Activated CD4-positive, alpha-beta T cell treated with anti-CD3 and anti-CD28 coated beads, Interleukin-2, amount 10 ng/mL, durations not matched to agents 24 days and 14 days (primary cell): ENCODE results near the gene ADSS2. TPM values are rescaled to one million over a fixed set of nuclear protein-coding genes. Genes with fewer than 3 reads are reported as not detected.
A peak's percentile ranks its signal among the peaks of the same experiment; 100 is the strongest.

Source experiments
- DNase-seq: peaks from one replicate; pipeline ENCODE4 v3.0.0; 2022
- H3K27ac Mint-ChIP-seq: one replicate; pipeline ENCODE4 v1.8.0; 2022; ENCODE audit warnings: mild to moderate bottlenecking, mixed read lengths
- H3K27me3 Mint-ChIP-seq: one replicate; pipeline ENCODE4 v1.8.0; 2022; ENCODE audit warnings: mixed read lengths
- H3K36me3 Mint-ChIP-seq: one replicate; pipeline ENCODE4 v1.8.0; 2022; ENCODE audit warnings: low read depth, mild to moderate bottlenecking, mixed read lengths
- H3K4me1 Mint-ChIP-seq: one replicate; pipeline ENCODE4 v1.8.0; 2021; ENCODE audit warnings: mixed read lengths
- H3K4me3 Mint-ChIP-seq: one replicate; pipeline ENCODE4 v1.8.0; 2022; ENCODE audit warnings: mild to moderate bottlenecking, moderate library complexity, mixed read lengths
- H3K9me3 Mint-ChIP-seq: one replicate; pipeline ENCODE4 v1.8.0; 2021; ENCODE audit warnings: mixed read lengths
- intact Hi-C: fragments of 100-400 bp; cut with micrococcal nuclease; formaldehyde crosslinking; loops from one replicate; pipeline ENCODE4 v1.15.1; 2023
- total RNA-seq: library from RNA; stranded (reverse); gene quantifications from 2 replicates; pipeline ENCODE4 v1.2.3, GENCODE V29; 2022

ADSS2 gene
- total RNA-seq, 1 donor from 2014 or later: 74.6 TPM

- DNase-seq: peak; percentile 100
- Mint-ChIP-seq H3K27ac (peak overlapping the region; percentile 96), H3K27me3 (no peaks in the 10 kb centered on the region)
Observed at GRCh38 chr1:244451951-244452795, 464 bp upstream of the ADSS2 start.

GRCh38 chr1:244450597-244451538, 841 bp downstream of the ADSS2 start:
- peaks cover 36% of the 10 kb centered on the region for H3K4me1 Mint-ChIP-seq
- H3K27me3 Mint-ChIP-seq: no peaks in the 10 kb centered on the region

More at GRCh38 chr1:244451951-244452795, 464 bp upstream of the ADSS2 start:
- Mint-ChIP-seq H3K36me3 (peaks cover 30% of the 10 kb centered on the region), H3K9me3 (peaks cover 7% of the 10 kb centered on the region), H3K4me1 (peaks cover 29% of the 10 kb centered on the region), H3K4me3 (peak overlapping the region; percentile 92)
- intact Hi-C loops: loop anchor here (1.0 to 5.0 kb wide), 12 partner anchors 9 to 1197 kb away; partner anchors contain the start of genes AKT3, CATSPERE, CEP170 and COX20

GRCh38 chr1:244449936-244450508, 1.7 kb downstream of the ADSS2 start:
- Mint-ChIP-seq H3K9me3 (peaks cover 7% of the 10 kb centered on the region), H3K36me3 (peaks cover 42% of the 10 kb centered on the region), H3K4me1 (peaks cover 43% of the 10 kb centered on the region), H3K4me3 (peak overlapping the region; percentile 92), H3K27ac (peak overlapping the region; percentile 96), H3K27me3 (no peaks in the 10 kb centered on the region)
- intact Hi-C loops: loop anchor here (1.0 to 5.0 kb wide), 5 partner anchors 15 to 415 kb away; partner anchors contain the start of gene HNRNPU
- DNase-seq: no peak

More at GRCh38 chr1:244450597-244451538, 841 bp downstream of the ADSS2 start:
- peak overlapping the region; percentile 96 for H3K27ac Mint-ChIP-seq
- H3K9me3 Mint-ChIP-seq: peaks cover 7% of the 10 kb centered on the region
- peak; percentile 91 for DNase-seq
- H3K36me3 Mint-ChIP-seq: peaks cover 35% of the 10 kb centered on the region
- H3K4me3 Mint-ChIP-seq: peak overlapping the region; percentile 92
- intact Hi-C loops: loop anchor here (1.0 to 5.0 kb wide), 5 partner anchors 16 to 414 kb away; partner anchors contain the start of gene HNRNPU

GRCh38 chr1:244448279-244449036, 3.3 kb downstream of the ADSS2 start:
- intact Hi-C loops: no loop called here
- no peak overlapping the region for H3K4me3 Mint-ChIP-seq
- no peaks in the 10 kb centered on the region for H3K27me3 Mint-ChIP-seq
- H3K4me1 Mint-ChIP-seq: peaks cover 46% of the 10 kb centered on the region
- peaks cover 45% of the 10 kb centered on the region for H3K36me3 Mint-ChIP-seq
- DNase-seq: no peak
- no peak overlapping the region for H3K27ac Mint-ChIP-seq
- peaks cover 7% of the 10 kb centered on the region for H3K9me3 Mint-ChIP-seq

GRCh38 chr1:244447552-244447951, 4.2 kb downstream of the ADSS2 start:
- H3K4me3 Mint-ChIP-seq: no peak overlapping the region
- no peak overlapping the region for H3K27ac Mint-ChIP-seq
- intact Hi-C loops: no loop called here
- peaks cover 48% of the 10 kb centered on the region for H3K4me1 Mint-ChIP-seq
- H3K9me3 Mint-ChIP-seq: peaks cover 4% of the 10 kb centered on the region
- H3K27me3 Mint-ChIP-seq: no peaks in the 10 kb centered on the region
- peaks cover 47% of the 10 kb centered on the region for H3K36me3 Mint-ChIP-seq
- DNase-seq: no peak

- Mint-ChIP-seq H3K27me3 (no peaks in the 10 kb centered on the region), H3K27ac (no peak overlapping the region), H3K36me3 (peaks cover 48% of the 10 kb centered on the region), H3K4me3 (no peak overlapping the region), H3K9me3 (peaks cover under 1% of the 10 kb centered on the region), H3K4me1 (peaks cover 45% of the 10 kb centered on the region)
- no peak for DNase-seq
- intact Hi-C loops: no loop called here
Observed at GRCh38 chr1:244447024-244447423, 4.7 kb downstream of the ADSS2 start.

- peaks cover 45% of the 10 kb centered on the region for H3K4me1 Mint-ChIP-seq
Observed at GRCh38 chr1:244445320-244446181, 6.2 kb downstream of the ADSS2 start.

GRCh38 chr1:244444854-244445253, 6.9 kb downstream of the ADSS2 start:
- peak overlapping the region; percentile 64 for H3K27ac Mint-ChIP-seq
- H3K4me1 Mint-ChIP-seq: peaks cover 41% of the 10 kb centered on the region

More at GRCh38 chr1:244445320-244446181, 6.2 kb downstream of the ADSS2 start:
- Mint-ChIP-seq H3K36me3 (peaks cover 45% of the 10 kb centered on the region), H3K27ac (peak overlapping the region; percentile 41), H3K27me3 (no peaks in the 10 kb centered on the region), H3K4me3 (no peak overlapping the region), H3K9me3 (no peaks in the 10 kb centered on the region)
- intact Hi-C loops: loop anchor here (1.0 kb wide), 1 partner anchor 8 kb away; no protein-coding TSS in a partner anchor
- no peak for DNase-seq

GRCh38 chr1:244442850-244443249, 8.9 kb downstream of the ADSS2 start:
- Mint-ChIP-seq H3K36me3 (peaks cover 26% of the 10 kb centered on the region), H3K9me3 (no peaks in the 10 kb centered on the region), H3K27ac (no peak overlapping the region), H3K4me1 (peaks cover 37% of the 10 kb centered on the region), H3K27me3 (no peaks in the 10 kb centered on the region), H3K4me3 (no peak overlapping the region)
- DNase-seq: no peak
- intact Hi-C loops: no loop called here

More at GRCh38 chr1:244444854-244445253, 6.9 kb downstream of the ADSS2 start:
- no peak overlapping the region for H3K4me3 Mint-ChIP-seq
- H3K27me3 Mint-ChIP-seq: no peaks in the 10 kb centered on the region
- H3K36me3 Mint-ChIP-seq: peaks cover 39% of the 10 kb centered on the region
- DNase-seq: no peak
- intact Hi-C loops: no loop called here
- no peaks in the 10 kb centered on the region for H3K9me3 Mint-ChIP-seq

GRCh38 chr1:244439391-244440032, 12.2 kb downstream of the ADSS2 start:
- Mint-ChIP-seq H3K36me3 (peaks cover 25% of the 10 kb centered on the region), H3K4me3 (no peak overlapping the region), H3K27ac (no peak overlapping the region), H3K4me1 (peaks cover 37% of the 10 kb centered on the region), H3K27me3 (no peaks in the 10 kb centered on the region), H3K9me3 (no peaks in the 10 kb centered on the region)
- DNase-seq: no peak
- intact Hi-C loops: loop anchor here (5.0 kb wide), 2 partner anchors 87 to 587 kb away; partner anchors contain the start of gene AKT3

GRCh38 chr1:244437086-244437468, 14.6 kb downstream of the ADSS2 start:
- no peaks in the 10 kb centered on the region for H3K9me3 Mint-ChIP-seq
- peak overlapping the region; percentile 99 for H3K27ac Mint-ChIP-seq
- H3K4me1 Mint-ChIP-seq: peaks cover 36% of the 10 kb centered on the region
- H3K36me3 Mint-ChIP-seq: peaks cover 31% of the 10 kb centered on the region
- no peak overlapping the region for H3K4me3 Mint-ChIP-seq
- DNase-seq: no peak
- no peaks in the 10 kb centered on the region for H3K27me3 Mint-ChIP-seq
- intact Hi-C loops: loop anchor here (1.0 to 5.0 kb wide), 3 partner anchors 9 to 585 kb away; partner anchors contain the start of gene AKT3
